Left lung (tissue), 10 donors: Measurements from ENCODE around the gene PDE3B. TPM values are rescaled to one million over a fixed set of nuclear protein-coding genes. Genes with fewer than 3 reads are reported as not detected.
A peak's percentile ranks its signal among the peaks of the same experiment; 100 is the strongest.

Source experiments
- ATAC-seq: fragments of 200-7000 bp; cut with Tn5 transposase; one replicate; pipeline ENCODE4 v1.9.1; 2020; ENCODE audit warnings: moderate library complexity
- DNase-seq, 4 donors: peaks; one replicate each; pipeline ENCODE4 v3.0.0-alpha.2; 2013 to 2020
- H3K27ac ChIP-seq, 2 donors: fragments of 200-600 bp; sonication (generic) in 1 of 2; one replicate each; pipeline versions ENCODE4 v1.5.0 to v1.8.0; 2020 to 2021
- H3K27me3 ChIP-seq, 2 donors: fragments of 200-600 bp; sonication (generic) in 1 of 2; one replicate each; pipeline versions ENCODE4 v1.5.0 to v1.8.0; 2020 to 2021
- H3K36me3 ChIP-seq, 2 donors: fragments of 200-600 bp; sonication (generic) in 1 of 2; one replicate each; pipeline versions ENCODE4 v1.5.0 to v1.8.0; 2020 to 2021
- H3K4me1 ChIP-seq, 2 donors: fragments of 200-600 bp; one replicate each; pipeline ENCODE4 v1.8.0; 2021
- H3K4me3 ChIP-seq, 2 donors: fragments of 200-600 bp; sonication (generic) in 1 of 2; one replicate each; pipeline versions ENCODE4 v1.5.0 to v1.8.0; 2020 to 2021; ENCODE audit warnings: mild to moderate bottlenecking in 1 of 2
- H3K9me3 ChIP-seq, 2 donors: fragments of 200-600 bp; sonication (generic) in 1 of 2; one replicate each; pipeline versions ENCODE4 v1.5.0 to v1.8.0; 2020 to 2021
- CTCF ChIP-seq, 2 donors: fragments of 200-600 bp; sonication (generic) in 1 of 2; IDR thresholded peaks; one replicate each; pipeline versions ENCODE4 v1.5.0 to v1.8.0; 2021; ENCODE audit warnings: antibody characterized with exemption in 2 of 2
- intact Hi-C, 2 donors: fragments of 100-400 bp; cut with DNase I; formaldehyde crosslinking; loops; one replicate each; pipeline versions ENCODE4 v1.11.2 to v1.14.2; 2022
- polyA plus RNA-seq, 6 donors: library from polyadenylated mRNA; unstranded; fragments of 120-200 nt; gene quantifications; one replicate each; pipeline ENCODE4 v1.2.1, GENCODE V29; 2013; ENCODE audit not compliant: insufficient read length in 6 of 6
- total RNA-seq, 2 donors: library from RNA; stranded (reverse); fragmentation: NEBNext Ultra II Directional; extraction: Animal tissue kit (Norgen Biotek cat#: 25700); gene quantifications; one replicate each; pipeline ENCODE4 v1.2.1, GENCODE V29; 2021
- donor health status: DM: no; HTN: yes; CAD: no.
- donor health status: DM: no; HTN: no; CAD: no.

PDE3B gene
- total and polyA plus RNA-seq, 8 donors, result 17.0 to 36.2 (median 30.9) TPM

- ATAC-seq (peak; percentile 60), DNase-seq (peak in 1 of 4 donors; percentile 46)
- H3K36me3 ChIP-seq, result no peaks in the 10 kb centered on the region
- no peak overlapping the region for H3K27ac ChIP-seq
- intact Hi-C loops, result loop anchor here in 1 of 2 donors (5.0 to 10.0 kb wide), 3 partner anchors 116 to 374 kb away; partner anchors contain the start of gene CALCB
- no peaks in the 10 kb centered on the region for H3K9me3 ChIP-seq
- H3K27me3 ChIP-seq, result no peaks in the 10 kb centered on the region
- H3K4me3 ChIP-seq, result no peak overlapping the region
- peak in 1 of 2 donors; percentile 63 for TF ChIP-seq CTCF (IDR thresholded peaks at IDR 0.05)
- peaks cover 0 to 28% of the 10 kb centered on the region in 2 donors for H3K4me1 ChIP-seq
Measured at GRCh38 chr11:14908214-14908880, 264.7 kb downstream of the PDE3B start.

GRCh38 chr11:14914536-14914935, 270.9 kb downstream of the PDE3B start:
- H3K36me3 ChIP-seq, result no peaks in the 10 kb centered on the region
- H3K4me1 ChIP-seq, result no peaks in the 10 kb centered on the region
- H3K27ac ChIP-seq, result no peak overlapping the region
- intact Hi-C loops, result no loop called here
- no peaks in the 10 kb centered on the region for H3K9me3 ChIP-seq
- no peak overlapping the region for H3K4me3 ChIP-seq
- DNase-seq, result no peak
- TF ChIP-seq CTCF (IDR thresholded peaks at IDR 0.05), result no peak
- H3K27me3 ChIP-seq, result no peaks in the 10 kb centered on the region
- no peak for ATAC-seq

- intact Hi-C loops, result no loop called here
- no peaks in the 10 kb centered on the region for H3K9me3 ChIP-seq
- DNase-seq, result no peak
- H3K27me3 ChIP-seq, result no peaks in the 10 kb centered on the region
- TF ChIP-seq CTCF (IDR thresholded peaks at IDR 0.05), result no peak
- no peak for ATAC-seq
- no peaks in the 10 kb centered on the region for H3K36me3 ChIP-seq
- no peaks in the 10 kb centered on the region for H3K4me1 ChIP-seq
- H3K27ac ChIP-seq, result no peak overlapping the region
- no peak overlapping the region for H3K4me3 ChIP-seq
Measured at GRCh38 chr11:14916403-14916802, 272.8 kb downstream of the PDE3B start.

Other genes starting within 250 kb of the PDE3B start
- 100 to 1,000 TPM; 105 to 113 TPM for gene COPB1, start 144.0 kb upstream of the PDE3B start, total RNA-seq
- 100 to 1,000 TPM; 122 to 153 (median 145) TPM for gene COPB1, start 144.0 kb upstream of the PDE3B start, polyA plus RNA-seq
- 100 to 1,000 TPM; 109 to 184 TPM for gene PSMA1, start 123.4 kb upstream of the PDE3B start, total RNA-seq
- gene PSMA1, start 123.4 kb upstream of the PDE3B start, polyA plus RNA-seq, result 100 to 1,000 TPM; 162 to 183 (median 172) TPM
- gene CYP2R1, start 248.4 kb downstream of the PDE3B start, total RNA-seq, result 10 to 100 TPM; 11.5 to 13.3 TPM
- gene CYP2R1, start 248.4 kb downstream of the PDE3B start, polyA plus RNA-seq, result 10 to 100 TPM; 26.1 to 34.8 (median 31.0) TPM